ENCODE measurements around the gene DOK1. TPM values are rescaled to one million over a fixed set of nuclear protein-coding genes. Genes with fewer than 3 reads are reported as not detected.

Gene DOK1
- total and polyA plus RNA-seq, 2 donors from 2014 or later: 11.3 to 16.7 TPM

DNA sequence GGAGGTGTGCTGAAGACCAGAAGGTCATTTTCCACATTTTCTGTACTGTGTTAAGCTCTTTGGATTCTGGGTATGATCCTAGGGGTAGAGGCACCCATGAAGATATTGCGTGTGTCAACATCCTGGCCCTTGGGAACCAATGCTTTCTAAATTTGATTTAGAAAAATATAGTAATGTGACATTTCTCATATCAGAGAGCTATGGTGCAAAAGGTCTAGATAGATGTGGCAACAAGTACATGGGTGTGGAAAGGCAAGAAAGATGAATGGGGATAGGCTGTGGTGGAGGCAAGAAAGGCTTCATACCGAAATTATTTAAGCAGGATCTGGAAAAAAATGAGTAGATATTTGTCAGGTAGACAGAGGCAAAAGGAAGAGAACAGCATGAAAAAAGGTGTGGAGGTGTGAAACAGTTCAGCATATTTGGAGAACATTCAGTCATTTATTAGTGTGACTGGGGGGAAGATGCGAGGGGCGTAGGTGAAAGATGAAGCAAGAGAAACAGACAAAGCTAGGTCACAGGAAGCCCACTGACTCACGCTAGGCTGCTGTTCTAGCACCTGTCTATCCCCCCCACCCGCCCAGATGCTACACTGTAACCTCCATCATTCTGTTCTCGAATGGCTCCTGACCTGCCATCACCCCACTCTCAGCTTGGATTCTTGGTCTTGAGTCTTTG lies 11.7 kb downstream of the DOK1 start:
- DNase-seq: no peak
- no peak for FAIRE-seq
- H3K27ac ChIP-seq (ENCODE audit: low read depth in 2 of 2, low read length in 2 of 2): no peak overlapping the region
- no peak overlapping the region for H3K9ac ChIP-seq (ENCODE audit: low read length in 3 of 3)
- no peaks in the 10 kb centered on the region for H3K27me3 ChIP-seq (ENCODE audit: control insufficient read depth, insufficient read depth, low read length)
- no peaks in the 10 kb centered on the region for H3K36me3 ChIP-seq (ENCODE audit: control insufficient read depth in 2 of 3, insufficient read depth in 3 of 3, low read length in 3 of 3)
- H3K9me3 ChIP-seq (ENCODE audit: control insufficient read depth in 2 of 3, insufficient read depth in 1 of 3, low read length in 3 of 3): no peaks in the 10 kb centered on the region
- H3K4me3 ChIP-seq (ENCODE audit: low read length in 3 of 3): no peak overlapping the region
- no peaks in the 10 kb centered on the region for H3K4me1 ChIP-seq (ENCODE audit: control insufficient read depth in 2 of 3, insufficient read depth in 2 of 3, low read depth in 1 of 3, low read length in 3 of 3)
- intact Hi-C loops (cut with DNase I): no loop called here
- TF ChIP-seq, protein P1, sequence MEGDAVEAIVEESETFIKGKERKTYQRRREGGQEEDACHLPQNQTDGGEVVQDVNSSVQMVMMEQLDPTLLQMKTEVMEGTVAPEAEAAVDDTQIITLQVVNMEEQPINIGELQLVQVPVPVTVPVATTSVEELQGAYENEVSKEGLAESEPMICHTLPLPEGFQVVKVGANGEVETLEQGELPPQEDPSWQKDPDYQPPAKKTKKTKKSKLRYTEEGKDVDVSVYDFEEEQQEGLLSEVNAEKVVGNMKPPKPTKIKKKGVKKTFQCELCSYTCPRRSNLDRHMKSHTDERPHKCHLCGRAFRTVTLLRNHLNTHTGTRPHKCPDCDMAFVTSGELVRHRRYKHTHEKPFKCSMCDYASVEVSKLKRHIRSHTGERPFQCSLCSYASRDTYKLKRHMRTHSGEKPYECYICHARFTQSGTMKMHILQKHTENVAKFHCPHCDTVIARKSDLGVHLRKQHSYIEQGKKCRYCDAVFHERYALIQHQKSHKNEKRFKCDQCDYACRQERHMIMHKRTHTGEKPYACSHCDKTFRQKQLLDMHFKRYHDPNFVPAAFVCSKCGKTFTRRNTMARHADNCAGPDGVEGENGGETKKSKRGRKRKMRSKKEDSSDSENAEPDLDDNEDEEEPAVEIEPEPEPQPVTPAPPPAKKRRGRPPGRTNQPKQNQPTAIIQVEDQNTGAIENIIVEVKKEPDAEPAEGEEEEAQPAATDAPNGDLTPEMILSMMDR (IDR thresholded peaks at IDR 0.05; ENCODE audit: borderline replicate concordance, extremely low read depth, insufficient read depth): no peak

DNA sequence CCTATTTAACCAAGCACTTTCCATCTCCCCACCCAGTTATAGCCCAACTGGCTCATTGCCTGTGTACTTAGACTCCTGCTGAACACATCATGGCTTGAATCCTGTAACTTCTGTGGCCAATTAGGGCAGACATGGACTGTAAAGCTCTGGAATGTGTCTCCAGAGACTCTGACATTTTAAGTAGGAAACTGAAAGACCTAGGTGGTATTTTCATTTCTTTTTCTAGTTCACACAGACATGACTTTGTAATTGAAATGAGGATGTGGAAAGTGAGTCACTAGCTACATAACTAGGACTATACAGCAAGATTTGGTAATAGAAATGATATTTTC lies 12.2 kb downstream of the DOK1 start:
- no peak overlapping the region for H3K9ac ChIP-seq (ENCODE audit: low read length in 3 of 3)
- TF ChIP-seq, protein P1 (IDR thresholded peaks at IDR 0.05; ENCODE audit: borderline replicate concordance, extremely low read depth, insufficient read depth): no peak
- no peaks in the 10 kb centered on the region for H3K9me3 ChIP-seq (ENCODE audit: control insufficient read depth in 2 of 3, insufficient read depth in 1 of 3, low read length in 3 of 3)
- H3K36me3 ChIP-seq (ENCODE audit: control insufficient read depth in 2 of 3, insufficient read depth in 3 of 3, low read length in 3 of 3): no peaks in the 10 kb centered on the region
- intact Hi-C loops (cut with DNase I): no loop called here
- H3K4me3 ChIP-seq (ENCODE audit: low read length in 3 of 3): no peak overlapping the region
- no peak overlapping the region for H3K27ac ChIP-seq (ENCODE audit: low read depth in 2 of 2, low read length in 2 of 2)
- FAIRE-seq: no peak
- peak in 1 of 5 donors; percentile 19 for DNase-seq
- H3K4me1 ChIP-seq (ENCODE audit: control insufficient read depth in 2 of 3, insufficient read depth in 2 of 3, low read depth in 1 of 3, low read length in 3 of 3): no peaks in the 10 kb centered on the region
- no peaks in the 10 kb centered on the region for H3K27me3 ChIP-seq (ENCODE audit: control insufficient read depth, insufficient read depth, low read length)

DNA sequence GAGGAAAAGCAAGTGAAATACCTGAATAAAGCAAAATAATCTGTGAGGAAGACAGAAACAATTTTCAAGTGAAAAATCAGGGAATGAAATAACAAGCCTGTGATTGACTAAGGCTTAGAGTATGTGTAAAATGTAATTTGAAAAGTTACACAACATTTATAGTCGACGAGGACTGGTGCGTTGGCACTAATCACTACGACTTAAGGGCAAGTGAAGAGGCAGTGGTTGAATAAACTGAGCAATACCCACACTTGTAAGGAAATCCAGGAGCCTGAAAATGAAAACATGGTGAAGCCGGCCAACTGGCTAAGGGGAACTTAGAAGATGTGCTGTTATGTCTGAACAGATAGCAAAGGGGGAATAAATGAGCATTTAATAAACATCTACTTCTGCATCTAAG lies 13.4 kb downstream of the DOK1 start:
- Histone ChIP-seq H3K27ac (ENCODE audit: low read depth in 2 of 2, low read length in 2 of 2) (no peak overlapping the region), H3K27me3 (ENCODE audit: control insufficient read depth, insufficient read depth, low read length) (no peaks in the 10 kb centered on the region), H3K9me3 (ENCODE audit: control insufficient read depth in 2 of 3, insufficient read depth in 1 of 3, low read length in 3 of 3) (no peaks in the 10 kb centered on the region), H3K36me3 (ENCODE audit: control insufficient read depth in 2 of 3, insufficient read depth in 3 of 3, low read length in 3 of 3) (no peaks in the 10 kb centered on the region), H3K4me1 (ENCODE audit: control insufficient read depth in 2 of 3, insufficient read depth in 2 of 3, low read depth in 1 of 3, low read length in 3 of 3) (no peaks in the 10 kb centered on the region), H3K9ac (ENCODE audit: low read length in 3 of 3) (no peak overlapping the region), H3K4me3 (ENCODE audit: low read length in 3 of 3) (no peak overlapping the region)
- FAIRE-seq (no peak), DNase-seq (no peak)
- intact Hi-C loops (cut with DNase I): no loop called here
- TF ChIP-seq, protein P1 (IDR thresholded peaks at IDR 0.05; ENCODE audit: borderline replicate concordance, extremely low read depth, insufficient read depth): no peak

DNA sequence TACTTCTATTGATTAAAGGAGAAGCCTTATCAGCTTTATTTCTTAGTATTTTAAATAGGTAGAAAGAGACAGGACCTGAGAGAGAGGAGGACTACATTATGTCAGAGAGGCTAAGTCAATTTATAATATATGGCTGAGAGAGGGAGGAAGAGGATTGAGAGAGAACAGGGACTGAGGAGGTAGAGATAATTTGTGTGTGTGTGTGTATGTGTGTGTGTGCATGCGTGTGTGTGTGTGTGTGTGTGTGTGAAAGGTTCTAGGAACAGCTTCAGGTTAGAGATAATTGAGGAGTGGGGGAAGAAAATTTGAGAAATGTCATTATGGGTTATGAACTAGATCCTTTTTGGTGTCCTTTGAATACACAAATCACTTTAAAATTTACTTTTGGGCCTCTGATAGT lies 15.2 kb downstream of the DOK1 start:
- H3K9ac ChIP-seq (ENCODE audit: low read length in 3 of 3): no peak overlapping the region
- H3K36me3 ChIP-seq (ENCODE audit: control insufficient read depth in 2 of 3, insufficient read depth in 3 of 3, low read length in 3 of 3): no peaks in the 10 kb centered on the region
- H3K27ac ChIP-seq (ENCODE audit: low read depth in 2 of 2, low read length in 2 of 2): no peak overlapping the region
- FAIRE-seq (no peak), DNase-seq (no peak)
- TF ChIP-seq, protein P1 (IDR thresholded peaks at IDR 0.05; ENCODE audit: borderline replicate concordance, extremely low read depth, insufficient read depth): no peak
- H3K4me3 ChIP-seq (ENCODE audit: low read length in 3 of 3): no peak overlapping the region
- H3K27me3 ChIP-seq (ENCODE audit: control insufficient read depth, insufficient read depth, low read length): no peaks in the 10 kb centered on the region
- no peaks in the 10 kb centered on the region for H3K4me1 ChIP-seq (ENCODE audit: control insufficient read depth in 2 of 3, insufficient read depth in 2 of 3, low read depth in 1 of 3, low read length in 3 of 3)
- no peaks in the 10 kb centered on the region for H3K9me3 ChIP-seq (ENCODE audit: control insufficient read depth in 2 of 3, insufficient read depth in 1 of 3, low read length in 3 of 3)
- intact Hi-C loops (cut with DNase I): no loop called here

Measured in kidney (tissue), 14 donors.